K562 (cell line): ENCODE data around the gene KCNAB1.

Source experiments
- ATF7 ChIP-seq: fragments of 450-650 bp; IDR thresholded peaks from 2 replicates; pipeline ENCODE4 v1.7.1; 2014; ENCODE audit warnings: mild to moderate bottlenecking, moderate library complexity
- HDAC3 ChIP-seq: fragments of 450-650 bp; IDR thresholded peaks from 2 replicates; pipeline ENCODE4 v1.6.1; 2018; ENCODE audit warnings: borderline replicate concordance, mild to moderate bottlenecking, moderate library complexity; ENCODE audit not compliant: partially characterized antibody
- POLR2A ChIP-seq: fragments of 450-650 bp; conservative IDR thresholded peaks from 2 replicates; pipeline ENCODE4 v1.6.1; 2016
- POLR2AphosphoS5 ChIP-seq: IDR thresholded peaks from 2 replicates; pipeline ENCODE4 v1.6.1; 2011; ENCODE audit warnings: mild to moderate bottlenecking, low read depth, low read length, moderate library complexity; ENCODE audit not compliant: control insufficient read depth, insufficient read depth
- SMAD1 ChIP-seq: fragments of 150-350 bp; IDR thresholded peaks from 2 replicates; pipeline ENCODE4 v1.6.1; 2014; ENCODE audit warnings: low read length, low read depth; ENCODE audit not compliant: partially characterized antibody
- TF ChIP-seq, protein P1 (sequence below): IDR thresholded peaks from 2 replicates; pipeline ENCODE4 v1.6.1; 2012; ENCODE audit warnings: low read depth, low read length, improper control_type of control experiment, borderline replicate concordance
- TF ChIP-seq, protein P2 (sequence below): fragments of 450-650 bp; IDR thresholded peaks from 2 replicates; pipeline ENCODE4 v1.6.1; 2018; ENCODE audit not compliant: partially characterized antibody
- TF ChIP-seq, protein P3 (sequence below): sonication (generic); formaldehyde crosslinking; IDR thresholded peaks from 2 replicates; pipeline ENCODE4 v1.9.0; 2022; ENCODE audit warnings: mild to moderate bottlenecking, missing genetic modification reagents
- TF ChIP-seq, protein P4 (sequence below), 3 experiments: IDR thresholded peaks in 2 of 3; conservative IDR thresholded peaks in 1 of 3; 2 replicates each; pipeline ENCODE4 v1.5.1; 2011 to 2012; ENCODE audit warnings: low read length in 3 of 3, mild to moderate bottlenecking in 3 of 3, control low read depth in 2 of 3, improper control_type of control experiment in 1 of 3, inconsistent platforms in 1 of 3, low read depth in 1 of 3, mixed read lengths in 1 of 3, moderate library complexity in 1 of 3; ENCODE audit not compliant: insufficient read depth in 2 of 3
- TF ChIP-seq, protein P5 (sequence below): fragments of 450-650 bp; IDR thresholded peaks from 2 replicates; pipeline ENCODE4 v1.6.1; 2016; ENCODE audit warnings: antibody characterized with exemption

DNA sequence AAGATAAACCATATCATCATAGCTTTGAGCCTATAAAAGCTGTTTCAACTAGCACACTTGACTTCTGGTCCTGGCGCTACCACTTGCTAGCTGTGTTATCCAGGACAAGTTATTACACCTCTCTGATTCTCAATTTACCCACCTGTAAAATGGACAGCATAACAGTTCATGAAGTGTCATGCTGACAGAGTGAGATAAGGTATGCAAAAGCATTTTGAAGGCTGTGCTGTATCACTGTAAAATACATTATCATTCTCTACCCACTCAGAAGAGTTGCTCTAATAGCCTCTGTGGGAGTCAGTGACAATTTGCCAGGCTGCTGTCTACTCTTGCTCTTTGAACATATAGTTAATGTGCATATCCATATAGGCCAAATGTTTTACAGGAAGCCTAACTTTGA lies 341.5 kb downstream of the KCNAB1 start:
- TF ChIP-seq HDAC3 (no peak), POLR2A (no peak), POLR2AphosphoS5 (0 out of 2 replicates have a peak, but pooled peaks have one; percentile 14), ATF7 (0 out of 2 replicates have a peak, but pooled peaks have one; percentile 17), SMAD1 (no peak)
- TF ChIP-seq, protein P1, sequence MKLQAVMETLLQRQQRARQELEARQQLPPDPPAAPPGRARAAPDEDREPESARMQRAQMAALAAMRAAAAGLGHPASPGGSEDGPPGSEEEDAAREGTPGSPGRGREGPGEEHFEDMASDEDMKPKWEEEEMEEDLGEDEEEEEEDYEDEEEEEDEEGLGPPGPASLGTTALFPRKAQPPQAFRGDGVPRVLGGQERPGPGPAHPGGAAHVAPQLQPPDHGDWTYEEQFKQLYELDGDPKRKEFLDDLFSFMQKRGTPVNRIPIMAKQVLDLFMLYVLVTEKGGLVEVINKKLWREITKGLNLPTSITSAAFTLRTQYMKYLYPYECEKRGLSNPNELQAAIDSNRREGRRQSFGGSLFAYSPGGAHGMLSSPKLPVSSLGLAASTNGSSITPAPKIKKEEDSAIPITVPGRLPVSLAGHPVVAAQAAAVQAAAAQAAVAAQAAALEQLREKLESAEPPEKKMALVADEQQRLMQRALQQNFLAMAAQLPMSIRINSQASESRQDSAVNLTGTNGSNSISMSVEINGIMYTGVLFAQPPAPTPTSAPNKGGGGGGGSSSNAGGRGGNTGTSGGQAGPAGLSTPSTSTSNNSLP = no peak
- TF ChIP-seq, protein P2, sequence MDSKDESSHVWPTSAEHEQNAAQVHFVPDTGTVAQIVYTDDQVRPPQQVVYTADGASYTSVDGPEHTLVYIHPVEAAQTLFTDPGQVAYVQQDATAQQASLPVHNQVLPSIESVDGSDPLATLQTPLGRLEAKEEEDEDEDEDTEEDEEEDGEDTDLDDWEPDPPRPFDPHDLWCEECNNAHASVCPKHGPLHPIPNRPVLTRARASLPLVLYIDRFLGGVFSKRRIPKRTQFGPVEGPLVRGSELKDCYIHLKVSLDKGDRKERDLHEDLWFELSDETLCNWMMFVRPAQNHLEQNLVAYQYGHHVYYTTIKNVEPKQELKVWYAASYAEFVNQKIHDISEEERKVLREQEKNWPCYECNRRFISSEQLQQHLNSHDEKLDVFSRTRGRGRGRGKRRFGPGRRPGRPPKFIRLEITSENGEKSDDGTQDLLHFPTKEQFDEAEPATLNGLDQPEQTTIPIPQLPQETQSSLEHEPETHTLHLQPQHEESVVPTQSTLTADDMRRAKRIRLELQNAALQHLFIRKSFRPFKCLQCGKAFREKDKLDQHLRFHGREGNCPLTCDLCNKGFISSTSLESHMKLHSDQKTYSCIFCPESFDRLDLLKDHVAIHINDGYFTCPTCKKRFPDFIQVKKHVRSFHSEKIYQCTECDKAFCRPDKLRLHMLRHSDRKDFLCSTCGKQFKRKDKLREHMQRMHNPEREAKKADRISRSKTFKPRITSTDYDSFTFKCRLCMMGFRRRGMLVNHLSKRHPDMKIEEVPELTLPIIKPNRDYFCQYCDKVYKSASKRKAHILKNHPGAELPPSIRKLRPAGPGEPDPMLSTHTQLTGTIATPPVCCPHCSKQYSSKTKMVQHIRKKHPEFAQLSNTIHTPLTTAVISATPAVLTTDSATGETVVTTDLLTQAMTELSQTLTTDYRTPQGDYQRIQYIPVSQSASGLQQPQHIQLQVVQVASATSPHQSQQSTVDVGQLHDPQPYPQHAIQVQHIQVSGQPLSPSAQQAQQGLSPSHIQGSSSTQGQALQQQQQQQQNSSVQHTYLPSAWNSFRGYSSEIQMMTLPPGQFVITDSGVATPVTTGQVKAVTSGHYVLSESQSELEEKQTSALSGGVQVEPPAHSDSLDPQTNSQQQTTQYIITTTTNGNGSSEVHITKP = no peak
- TF ChIP-seq, protein P3, sequence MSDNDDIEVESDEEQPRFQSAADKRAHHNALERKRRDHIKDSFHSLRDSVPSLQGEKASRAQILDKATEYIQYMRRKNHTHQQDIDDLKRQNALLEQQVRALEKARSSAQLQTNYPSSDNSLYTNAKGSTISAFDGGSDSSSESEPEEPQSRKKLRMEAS (CRISPR knock-in tag) = no peak
- TF ChIP-seq, protein P4, sequence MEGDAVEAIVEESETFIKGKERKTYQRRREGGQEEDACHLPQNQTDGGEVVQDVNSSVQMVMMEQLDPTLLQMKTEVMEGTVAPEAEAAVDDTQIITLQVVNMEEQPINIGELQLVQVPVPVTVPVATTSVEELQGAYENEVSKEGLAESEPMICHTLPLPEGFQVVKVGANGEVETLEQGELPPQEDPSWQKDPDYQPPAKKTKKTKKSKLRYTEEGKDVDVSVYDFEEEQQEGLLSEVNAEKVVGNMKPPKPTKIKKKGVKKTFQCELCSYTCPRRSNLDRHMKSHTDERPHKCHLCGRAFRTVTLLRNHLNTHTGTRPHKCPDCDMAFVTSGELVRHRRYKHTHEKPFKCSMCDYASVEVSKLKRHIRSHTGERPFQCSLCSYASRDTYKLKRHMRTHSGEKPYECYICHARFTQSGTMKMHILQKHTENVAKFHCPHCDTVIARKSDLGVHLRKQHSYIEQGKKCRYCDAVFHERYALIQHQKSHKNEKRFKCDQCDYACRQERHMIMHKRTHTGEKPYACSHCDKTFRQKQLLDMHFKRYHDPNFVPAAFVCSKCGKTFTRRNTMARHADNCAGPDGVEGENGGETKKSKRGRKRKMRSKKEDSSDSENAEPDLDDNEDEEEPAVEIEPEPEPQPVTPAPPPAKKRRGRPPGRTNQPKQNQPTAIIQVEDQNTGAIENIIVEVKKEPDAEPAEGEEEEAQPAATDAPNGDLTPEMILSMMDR (IDR thresholded peaks at IDR 0.05 in 2 of 3, conservative IDR thresholded peaks at IDR 0.05 in 1 of 3; ENCODE audit: insufficient read depth in 2 of 3, low read depth in 1 of 3, low read length in 3 of 3) = no peak
- TF ChIP-seq, protein P5, sequence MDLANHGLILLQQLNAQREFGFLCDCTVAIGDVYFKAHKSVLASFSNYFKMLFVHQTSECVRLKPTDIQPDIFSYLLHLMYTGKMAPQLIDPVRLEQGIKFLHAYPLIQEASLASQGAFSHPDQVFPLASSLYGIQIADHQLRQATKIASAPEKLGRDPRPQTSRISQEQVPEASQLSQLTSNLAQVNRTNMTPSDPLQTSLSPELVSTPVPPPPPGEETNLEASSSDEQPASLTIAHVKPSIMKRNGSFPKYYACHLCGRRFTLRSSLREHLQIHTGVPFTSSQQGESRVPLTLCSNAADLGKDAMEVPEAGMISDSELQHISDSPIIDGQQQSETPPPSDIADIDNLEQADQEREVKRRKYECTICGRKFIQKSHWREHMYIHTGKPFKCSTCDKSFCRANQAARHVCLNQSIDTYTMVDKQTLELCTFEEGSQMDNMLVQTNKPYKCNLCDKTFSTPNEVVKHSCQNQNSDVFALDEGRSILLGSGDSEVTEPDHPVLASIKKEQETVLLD = no peak
